Mesothelial cell of epicardium (in vitro differentiated cells): ENCODE data around the gene APPL2. TPM values are rescaled to one million over a fixed set of nuclear protein-coding genes. Genes with fewer than 3 reads are reported as not detected.

Experiments used
- DNase-seq, 2 experiments: peaks; one replicate each; pipeline ENCODE4 v3.0.0; 2021; ENCODE audit warnings: low spot score in 2 of 2; ENCODE audit not compliant: unreplicated experiment in 2 of 2
- H3K27ac Mint-ChIP-seq: 2 replicates; pipeline ENCODE4 v1.8.0; 2021; ENCODE audit warnings: mixed read lengths
- H3K27me3 Mint-ChIP-seq: 2 replicates; pipeline ENCODE4 v1.8.0; 2021; ENCODE audit warnings: low read depth, mixed read lengths
- H3K36me3 Mint-ChIP-seq: 2 replicates; pipeline ENCODE4 v1.8.0; 2021; ENCODE audit warnings: mixed read lengths
- H3K4me1 Mint-ChIP-seq: 2 replicates; pipeline ENCODE4 v1.8.0; 2021; ENCODE audit warnings: mixed read lengths
- H3K4me3 Mint-ChIP-seq: 2 replicates; pipeline ENCODE4 v1.8.0; 2021; ENCODE audit warnings: mild to moderate bottlenecking, moderate library complexity, mixed read lengths
- H3K9me3 Mint-ChIP-seq: 2 replicates; pipeline ENCODE4 v1.8.0; 2021; ENCODE audit warnings: mixed read lengths
- total RNA-seq: library from RNA; stranded (reverse); gene quantifications from 3 replicates; pipeline ENCODE4 v1.2.1, GENCODE V29; 2021
- TF ChIP-seq, protein P1 (sequence below): fragments of 200-600 bp; sonication (generic); IDR thresholded peaks from one replicate; pipeline ENCODE4 v1.5.0; 2021; ENCODE audit warnings: antibody characterized with exemption; ENCODE audit not compliant: unreplicated experiment

Gene APPL2, protein sequence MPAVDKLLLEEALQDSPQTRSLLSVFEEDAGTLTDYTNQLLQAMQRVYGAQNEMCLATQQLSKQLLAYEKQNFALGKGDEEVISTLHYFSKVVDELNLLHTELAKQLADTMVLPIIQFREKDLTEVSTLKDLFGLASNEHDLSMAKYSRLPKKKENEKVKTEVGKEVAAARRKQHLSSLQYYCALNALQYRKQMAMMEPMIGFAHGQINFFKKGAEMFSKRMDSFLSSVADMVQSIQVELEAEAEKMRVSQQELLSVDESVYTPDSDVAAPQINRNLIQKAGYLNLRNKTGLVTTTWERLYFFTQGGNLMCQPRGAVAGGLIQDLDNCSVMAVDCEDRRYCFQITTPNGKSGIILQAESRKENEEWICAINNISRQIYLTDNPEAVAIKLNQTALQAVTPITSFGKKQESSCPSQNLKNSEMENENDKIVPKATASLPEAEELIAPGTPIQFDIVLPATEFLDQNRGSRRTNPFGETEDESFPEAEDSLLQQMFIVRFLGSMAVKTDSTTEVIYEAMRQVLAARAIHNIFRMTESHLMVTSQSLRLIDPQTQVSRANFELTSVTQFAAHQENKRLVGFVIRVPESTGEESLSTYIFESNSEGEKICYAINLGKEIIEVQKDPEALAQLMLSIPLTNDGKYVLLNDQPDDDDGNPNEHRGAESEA
- 63.4 to 66.9 TPM (median 63.5 TPM) in 3 replicates for total RNA-seq

DNA sequence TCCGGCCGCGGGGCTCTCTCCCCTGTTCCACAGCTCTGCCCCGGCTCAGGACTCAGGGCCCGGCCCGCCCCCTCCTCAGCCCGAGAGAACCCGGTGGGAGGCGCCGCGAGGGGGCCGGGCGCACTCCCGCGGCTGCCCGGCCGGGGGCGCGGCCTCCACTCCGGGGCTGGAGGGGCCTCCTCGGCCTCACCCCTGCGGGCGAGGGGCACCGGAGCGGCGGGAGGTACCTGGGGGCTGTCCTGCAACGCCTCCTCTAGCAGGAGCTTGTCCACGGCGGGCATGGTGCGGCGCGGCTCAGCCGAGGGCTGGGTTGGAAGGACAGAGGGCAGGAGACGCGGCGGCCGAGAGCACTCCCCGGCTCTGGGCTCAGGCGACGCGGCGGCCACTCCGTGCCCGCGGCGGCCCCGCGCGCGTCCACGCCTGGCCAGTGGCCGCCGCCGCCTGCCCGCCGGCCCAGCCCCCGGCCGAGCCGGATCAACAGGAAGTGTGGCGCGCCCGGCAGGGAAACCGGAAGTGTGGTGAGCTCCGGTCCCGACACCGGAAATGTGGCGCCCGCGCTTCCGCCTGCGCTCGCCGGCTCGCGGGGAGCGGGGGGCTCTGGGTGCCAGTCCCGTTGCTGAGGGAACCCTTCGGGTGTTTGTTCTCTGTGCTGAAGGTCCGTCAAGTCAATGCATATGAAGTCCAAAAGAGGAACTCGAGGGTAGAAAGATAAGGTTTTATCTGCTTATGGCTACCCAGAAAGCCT is at the start of gene APPL2:
Gene APPL2 (minus strand): TSS at position 443 of the 745 bp plus-strand sequence. CDS start 162 bp downstream, at position 281.
- Mint-ChIP-seq H3K27ac (peak within 1 kb of the TSS; percentile 92), H3K4me3 (peak within 1 kb of the TSS; percentile 89), H3K27me3 (peaks cover 2% of the 10 kb centered on the region)

DNA sequence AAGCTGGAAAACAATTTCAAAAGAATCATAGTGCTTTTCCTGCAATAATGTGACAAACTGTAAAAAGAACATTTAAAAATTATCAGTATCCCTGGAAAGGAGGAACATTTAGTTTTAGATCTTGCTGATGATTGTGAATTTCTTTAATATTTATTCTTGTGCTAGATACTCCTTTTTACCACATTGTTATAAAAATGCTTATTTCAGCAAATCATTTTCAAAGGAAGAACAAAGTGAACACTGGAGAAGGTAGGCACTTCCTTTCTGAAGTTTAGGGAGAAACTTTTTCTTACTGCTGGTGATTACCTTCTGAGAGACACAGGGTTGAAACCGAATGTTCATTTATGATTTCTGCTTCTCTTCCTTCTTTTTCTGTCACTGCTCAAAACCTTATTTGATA is 49.4 kb upstream of the APPL2 start:
- Mint-ChIP-seq H3K9me3 (peaks cover 4% of the 10 kb centered on the region), H3K4me3 (no peak overlapping the region), H3K36me3 (no peaks in the 10 kb centered on the region), H3K27ac (no peak overlapping the region), H3K4me1 (no peaks in the 10 kb centered on the region), H3K27me3 (peaks cover 25% of the 10 kb centered on the region)
- TF ChIP-seq, protein P1, sequence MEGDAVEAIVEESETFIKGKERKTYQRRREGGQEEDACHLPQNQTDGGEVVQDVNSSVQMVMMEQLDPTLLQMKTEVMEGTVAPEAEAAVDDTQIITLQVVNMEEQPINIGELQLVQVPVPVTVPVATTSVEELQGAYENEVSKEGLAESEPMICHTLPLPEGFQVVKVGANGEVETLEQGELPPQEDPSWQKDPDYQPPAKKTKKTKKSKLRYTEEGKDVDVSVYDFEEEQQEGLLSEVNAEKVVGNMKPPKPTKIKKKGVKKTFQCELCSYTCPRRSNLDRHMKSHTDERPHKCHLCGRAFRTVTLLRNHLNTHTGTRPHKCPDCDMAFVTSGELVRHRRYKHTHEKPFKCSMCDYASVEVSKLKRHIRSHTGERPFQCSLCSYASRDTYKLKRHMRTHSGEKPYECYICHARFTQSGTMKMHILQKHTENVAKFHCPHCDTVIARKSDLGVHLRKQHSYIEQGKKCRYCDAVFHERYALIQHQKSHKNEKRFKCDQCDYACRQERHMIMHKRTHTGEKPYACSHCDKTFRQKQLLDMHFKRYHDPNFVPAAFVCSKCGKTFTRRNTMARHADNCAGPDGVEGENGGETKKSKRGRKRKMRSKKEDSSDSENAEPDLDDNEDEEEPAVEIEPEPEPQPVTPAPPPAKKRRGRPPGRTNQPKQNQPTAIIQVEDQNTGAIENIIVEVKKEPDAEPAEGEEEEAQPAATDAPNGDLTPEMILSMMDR = no peak
- DNase-seq = no peak

More for the DNA sequence above, at the start of gene APPL2:
- Mint-ChIP-seq H3K9me3 (no peaks in the 10 kb centered on the region), H3K36me3 (no peaks in the 10 kb centered on the region), H3K4me1 (peaks cover 40% of the 10 kb centered on the region)
- peak; percentile 71 to 79 for DNase-seq
- TF ChIP-seq, protein P1 = peak; percentile 33

DNA sequence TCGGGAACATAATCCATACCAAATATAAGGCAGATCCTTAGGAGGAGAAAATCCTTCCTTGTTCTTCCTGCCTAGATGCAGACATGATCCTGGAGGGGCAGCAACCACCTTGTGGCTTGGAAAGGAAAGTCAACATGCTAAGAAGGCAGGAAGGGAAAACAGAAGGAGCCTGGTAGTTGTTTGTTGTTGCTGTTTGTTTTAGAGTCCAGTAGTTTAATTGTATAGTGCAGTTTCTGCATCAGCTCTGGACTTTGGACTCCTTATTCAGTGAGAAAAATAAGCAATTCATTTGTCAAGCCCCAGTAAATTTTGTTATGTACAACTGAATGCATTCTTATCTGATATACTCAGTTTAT is 45.7 kb upstream of the APPL2 start:
- H3K4me3 Mint-ChIP-seq = no peak overlapping the region
- H3K9me3 Mint-ChIP-seq = peaks cover 4% of the 10 kb centered on the region
- H3K27ac Mint-ChIP-seq = no peak overlapping the region
- TF ChIP-seq, protein P1 = no peak
- no peaks in the 10 kb centered on the region for H3K36me3 Mint-ChIP-seq
- H3K4me1 Mint-ChIP-seq = no peaks in the 10 kb centered on the region
- DNase-seq = no peak
- peaks cover 25% of the 10 kb centered on the region for H3K27me3 Mint-ChIP-seq

DNA sequence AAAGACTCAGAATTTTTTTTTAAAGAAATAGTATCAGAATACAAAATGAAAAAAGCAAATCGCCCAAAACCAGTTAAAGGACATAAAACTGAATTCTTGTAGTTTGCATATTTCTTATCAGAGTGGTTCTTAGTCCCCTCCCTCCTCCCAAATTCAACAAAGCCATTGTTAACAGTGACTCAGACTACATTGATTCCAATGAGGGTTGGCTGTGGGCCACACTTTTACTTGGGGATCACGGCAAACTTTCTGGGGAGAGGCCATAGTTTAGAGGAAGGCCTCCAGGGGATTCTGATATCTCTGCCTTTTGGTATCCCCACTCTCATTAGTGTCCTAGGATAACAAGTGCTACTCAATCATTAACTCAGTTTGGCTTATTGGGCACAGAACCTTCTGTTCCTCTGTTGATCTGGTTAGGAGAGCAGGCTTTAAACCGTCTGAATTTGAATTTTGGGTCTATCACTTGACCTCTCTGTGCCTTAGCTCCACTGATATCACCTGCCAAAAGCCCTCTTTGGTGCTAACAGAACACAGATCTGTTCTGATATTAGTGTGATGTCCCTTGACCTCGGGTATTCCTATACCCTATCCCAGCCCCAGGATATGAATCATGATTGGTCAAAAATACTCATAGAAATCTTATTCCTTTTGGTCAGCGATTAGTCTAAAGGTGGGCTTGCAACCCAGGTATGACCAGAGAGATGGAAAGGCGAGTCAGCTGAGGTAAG is 45.2 kb upstream of the APPL2 start:
- H3K9me3 Mint-ChIP-seq = peaks cover 4% of the 10 kb centered on the region
- no peaks in the 10 kb centered on the region for H3K4me1 Mint-ChIP-seq
- H3K4me3 Mint-ChIP-seq = no peak overlapping the region
- no peak for DNase-seq
- no peak overlapping the region for H3K27ac Mint-ChIP-seq
- peaks cover 20% of the 10 kb centered on the region for H3K27me3 Mint-ChIP-seq
- H3K36me3 Mint-ChIP-seq = no peaks in the 10 kb centered on the region
- TF ChIP-seq, protein P1 = no peak

DNA sequence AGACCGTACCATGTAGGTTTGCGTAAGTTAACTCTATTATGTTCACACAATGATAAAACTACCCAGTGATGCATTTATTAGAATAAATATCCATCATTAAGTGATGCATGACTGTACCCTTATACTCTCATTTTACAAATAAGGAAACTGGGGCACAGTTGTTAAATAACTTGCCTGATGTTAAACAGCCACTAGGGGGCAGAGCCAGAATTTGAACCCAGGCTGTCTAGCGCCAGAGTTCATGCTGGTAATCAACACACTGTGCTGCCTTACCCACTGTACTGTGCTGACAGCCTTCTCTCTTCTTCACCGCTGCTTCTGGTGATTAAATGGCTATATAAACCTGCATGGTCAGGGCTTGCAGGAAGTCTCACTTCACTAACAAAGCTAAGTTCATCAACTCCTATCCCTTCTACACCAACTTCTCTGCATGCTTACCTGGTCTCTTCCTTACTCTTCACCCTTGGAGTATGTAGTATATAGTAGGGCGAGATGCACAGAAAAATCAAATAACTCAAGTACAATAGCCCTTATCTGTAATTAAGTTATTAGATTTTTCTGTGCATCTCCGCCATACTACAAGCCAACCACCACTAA is 43.6 kb upstream of the APPL2 start:
- H3K9me3 Mint-ChIP-seq = no peaks in the 10 kb centered on the region
- TF ChIP-seq, protein P1 = peak; percentile 64
- H3K36me3 Mint-ChIP-seq = no peaks in the 10 kb centered on the region
- H3K27me3 Mint-ChIP-seq = peaks cover 13% of the 10 kb centered on the region
- no peak overlapping the region for H3K4me3 Mint-ChIP-seq
- H3K4me1 Mint-ChIP-seq = no peaks in the 10 kb centered on the region
- H3K27ac Mint-ChIP-seq = no peak overlapping the region
- no peak for DNase-seq
